NOMO-1 treated with DMSO at 0.1 percent for 48 hours (cell line): ENCODE data around the gene TSPY1.
"Not testable (repeated sequence)": the region's sequence is repeated elsewhere in the genome, so short reads cannot be mapped to it uniquely, and the experiment has no call there.

Experiments
- DNase-seq: peaks from one replicate; lab custom pipeline; 2025; ENCODE audit not compliant: unreplicated experiment; lab: John Stamatoyannopoulos, UW

The TSPY1 gene

GRCh38 chrY:9466655-9467054 is at the start of gene TSPY1:
Gene TSPY1, plus strand, starts transcription at chrY:9466955. Its CDS starts 46 bp downstream, at chrY:9467001.
- not testable (repeated sequence) for DNase-seq

- DNase-seq = not testable (repeated sequence)
Measured at GRCh38 chrY:9486967-9487366, 20.2 kb downstream of the TSPY1 start, which contains the start of gene TSPY9. Gene TSPY9, plus strand, starts transcription at chrY:9487267. Its CDS starts 46 bp downstream, at chrY:9487313.

- DNase-seq = not testable (repeated sequence)
Measured at GRCh38 chrY:9504396-9504795, 37.6 kb downstream of the TSPY1 start.

GRCh38 chrY:9516287-9516686 is 49.5 kb downstream of the TSPY1 start:
- DNase-seq = not testable (repeated sequence)
